ENCODE results near the gene ACER3. TPM values are rescaled to one million over a fixed set of nuclear protein-coding genes. Genes with fewer than 3 reads are reported as not detected.

Gene ACER3
- total RNA-seq, 1 experiment from 2014 or later = 13.9 TPM

DNA sequence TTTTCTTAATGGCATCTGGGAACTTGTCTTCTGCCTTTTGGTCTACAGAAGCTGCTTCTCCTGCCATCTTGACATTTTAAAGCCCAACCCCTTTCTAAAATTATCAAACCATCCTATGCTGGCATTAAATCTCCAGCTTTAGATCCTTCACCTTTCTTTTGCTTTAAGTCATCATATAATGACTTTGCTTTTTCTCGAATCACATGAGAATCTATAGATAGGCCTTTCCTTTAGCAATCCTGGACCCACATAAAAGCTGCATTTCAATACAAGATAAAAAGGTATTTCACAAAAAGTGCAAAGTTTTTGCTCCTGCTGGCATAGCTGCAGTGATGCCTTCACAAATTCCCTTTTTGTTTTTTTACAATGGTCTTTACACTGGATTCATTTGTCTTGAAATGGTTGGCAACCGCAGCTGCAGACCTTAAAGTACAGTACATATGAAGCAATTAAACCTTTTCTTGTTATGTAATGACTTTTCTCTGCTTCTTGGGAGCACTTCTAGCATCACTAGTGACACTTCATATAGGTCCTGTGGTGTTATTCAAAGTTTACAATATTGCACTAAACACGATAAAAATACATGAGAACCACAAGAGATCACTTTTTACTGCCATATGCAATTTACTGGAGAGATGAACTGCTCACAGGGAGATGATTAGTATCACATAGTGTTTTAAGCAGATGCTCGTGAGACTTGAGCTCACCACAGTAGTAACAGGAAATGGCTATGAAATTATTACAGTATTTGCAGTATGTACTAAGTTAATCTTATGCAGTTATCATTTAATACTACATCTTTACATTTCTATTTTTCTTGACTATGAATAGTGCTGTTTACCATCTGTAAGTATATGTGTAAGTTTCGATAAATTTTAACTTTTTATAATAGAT lies 41.6 kb downstream of the ACER3 start:
- Histone ChIP-seq H3K4me1 (replicated peaks) (no peaks in the 10 kb centered on the region), H3K36me3 (no peaks in the 10 kb centered on the region), H3K27ac (no peak overlapping the region), H3K9me3 (replicated peaks) (no peaks in the 10 kb centered on the region), H3K4me3 (no peak overlapping the region), H3K27me3 (replicated peaks) (no peaks in the 10 kb centered on the region)
- DNase-seq (ENCODE audit: low read depth in 1 of 2, low spot score in 2 of 2) = no peak

DNA sequence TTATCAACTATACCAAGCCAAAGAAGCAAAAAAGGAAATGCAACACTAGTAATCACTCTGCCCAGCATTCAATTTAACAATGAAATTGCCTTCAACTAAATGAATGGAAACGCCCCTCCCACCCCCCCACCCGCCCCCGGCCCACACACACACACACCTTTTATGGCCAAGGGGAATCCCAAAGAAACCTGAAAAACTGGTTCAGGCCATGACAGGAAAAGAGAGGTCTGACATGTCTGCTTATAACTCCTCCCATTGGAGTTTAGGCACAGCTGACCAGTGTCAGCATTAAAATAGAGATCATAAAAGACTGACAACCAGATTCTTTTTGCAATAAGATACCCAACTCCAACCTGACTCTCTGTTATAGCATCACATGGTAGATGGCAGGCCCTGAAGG lies 42.6 kb downstream of the ACER3 start:
- H3K4me3 ChIP-seq = no peak overlapping the region
- no peaks in the 10 kb centered on the region for H3K36me3 ChIP-seq
- H3K9me3 ChIP-seq (replicated peaks) = no peaks in the 10 kb centered on the region
- H3K4me1 ChIP-seq (replicated peaks) = no peaks in the 10 kb centered on the region
- no peak overlapping the region for H3K27ac ChIP-seq
- no peaks in the 10 kb centered on the region for H3K27me3 ChIP-seq (replicated peaks)
- no peak for DNase-seq (ENCODE audit: low read depth in 1 of 2, low spot score in 2 of 2)

DNA sequence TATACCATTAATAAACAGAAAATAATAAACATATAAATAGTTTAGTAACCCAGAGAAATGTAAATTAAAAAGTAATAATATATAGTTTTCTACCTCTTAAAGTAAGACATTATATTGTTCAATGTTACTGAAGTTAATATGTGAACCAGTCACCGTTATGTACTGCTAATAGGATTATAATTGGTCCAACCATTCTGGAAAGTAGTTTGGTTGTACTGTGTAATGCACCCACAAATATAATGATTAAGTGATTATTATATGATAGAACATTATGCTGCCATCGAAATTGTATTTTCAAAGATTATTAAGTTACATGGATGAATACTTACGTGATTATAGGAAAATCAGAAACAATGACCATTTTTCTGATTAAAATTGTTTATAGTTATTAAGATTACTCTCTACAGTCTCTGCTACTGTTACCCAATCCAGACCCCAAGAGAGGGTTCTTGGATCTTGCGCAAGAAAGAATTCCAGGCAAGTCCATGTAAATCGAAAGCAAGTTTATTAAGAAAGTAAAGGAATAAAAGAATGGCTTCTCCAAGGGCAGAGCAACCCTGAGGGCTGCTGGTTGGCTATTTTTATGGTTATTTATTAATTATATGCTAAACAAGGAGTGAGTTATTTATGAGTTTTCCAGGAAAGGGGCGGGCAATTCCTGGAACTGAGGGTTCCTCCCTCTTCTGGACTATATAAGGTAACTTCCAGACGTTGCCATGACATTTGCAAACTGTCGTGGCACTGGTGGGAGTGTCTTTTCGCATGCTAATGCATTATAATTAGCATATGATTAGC lies 50.1 kb downstream of the ACER3 start:
- Histone ChIP-seq H3K9me3 (replicated peaks) (no peaks in the 10 kb centered on the region), H3K27ac (no peak overlapping the region), H3K27me3 (replicated peaks) (no peaks in the 10 kb centered on the region), H3K36me3 (no peaks in the 10 kb centered on the region), H3K4me3 (no peak overlapping the region), H3K4me1 (replicated peaks) (no peaks in the 10 kb centered on the region)
- no peak for DNase-seq (ENCODE audit: low read depth in 1 of 2, low spot score in 2 of 2)

DNA sequence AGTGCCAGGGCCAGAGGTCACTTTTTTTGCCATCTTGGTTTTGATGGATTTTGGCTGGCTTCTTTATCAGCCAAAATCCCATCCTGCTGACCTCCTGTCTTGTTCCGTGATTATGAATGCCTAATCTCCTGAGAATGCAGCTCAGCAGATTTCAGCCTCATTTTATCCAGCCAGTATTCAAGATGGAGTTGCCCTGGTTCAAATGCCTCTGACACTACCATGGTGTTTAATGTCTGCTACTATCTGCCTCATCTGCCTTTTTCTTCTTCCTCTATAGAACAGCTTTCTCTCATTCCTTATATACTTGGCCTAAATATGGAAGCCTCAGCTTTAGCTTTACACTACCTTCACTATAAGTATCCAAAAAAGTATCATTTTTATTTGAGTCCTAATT lies 50.7 kb downstream of the ACER3 start:
- Histone ChIP-seq H3K4me1 (replicated peaks) (no peaks in the 10 kb centered on the region), H3K9me3 (replicated peaks) (no peaks in the 10 kb centered on the region), H3K4me3 (no peak overlapping the region), H3K36me3 (no peaks in the 10 kb centered on the region), H3K27ac (no peak overlapping the region), H3K27me3 (replicated peaks) (no peaks in the 10 kb centered on the region)
- DNase-seq (ENCODE audit: low read depth in 1 of 2, low spot score in 2 of 2) = no peak

DNA sequence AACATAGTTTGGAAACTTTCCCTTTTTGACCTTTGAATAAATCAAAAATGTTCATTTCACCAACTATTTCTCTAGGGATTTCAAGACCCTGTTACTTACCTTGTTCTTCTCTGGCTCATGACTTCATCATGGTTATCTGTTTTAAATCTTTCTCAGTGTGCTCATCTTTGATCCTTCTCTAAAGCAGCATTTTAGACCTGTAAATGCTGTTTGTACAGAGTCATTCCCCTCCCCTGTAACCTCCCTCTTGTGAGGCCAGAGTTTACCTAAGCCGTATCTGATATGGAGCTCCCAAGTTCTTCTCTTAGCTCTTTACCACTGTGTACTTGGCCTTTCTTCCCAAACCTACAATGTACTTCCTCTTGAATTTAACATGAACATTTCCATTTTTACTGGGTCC lies 56.0 kb downstream of the ACER3 start:
- Histone ChIP-seq H3K27ac (no peak overlapping the region), H3K4me1 (replicated peaks) (peaks cover 7% of the 10 kb centered on the region), H3K4me3 (no peak overlapping the region), H3K9me3 (replicated peaks) (no peaks in the 10 kb centered on the region), H3K36me3 (no peaks in the 10 kb centered on the region), H3K27me3 (replicated peaks) (no peaks in the 10 kb centered on the region)
- no peak for DNase-seq (ENCODE audit: low read depth in 1 of 2, low spot score in 2 of 2)

DNA sequence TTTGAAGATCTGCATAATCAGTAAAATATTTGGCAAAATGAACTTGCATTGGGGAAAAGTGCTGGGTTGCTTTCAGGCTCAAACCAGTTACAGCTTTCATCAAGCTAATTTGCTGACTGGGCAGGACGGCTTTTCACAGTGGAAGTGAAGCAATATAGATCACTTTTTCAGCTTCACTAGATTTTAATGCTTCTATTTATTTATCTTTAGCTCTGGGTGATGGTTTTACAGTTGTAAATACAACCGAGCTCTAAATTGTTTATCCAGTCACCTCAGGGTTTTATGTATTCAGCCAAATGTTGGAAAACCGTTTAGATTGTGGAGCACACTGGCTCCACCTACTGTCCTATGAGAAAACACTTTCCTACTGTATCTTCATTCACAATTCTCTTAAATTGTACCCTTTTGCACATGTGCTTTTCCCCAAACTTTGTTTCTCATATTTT lies 58.2 kb downstream of the ACER3 start:
- Histone ChIP-seq H3K4me1 (replicated peaks) (peaks cover 7% of the 10 kb centered on the region), H3K36me3 (no peaks in the 10 kb centered on the region), H3K27ac (no peak overlapping the region), H3K9me3 (replicated peaks) (no peaks in the 10 kb centered on the region), H3K27me3 (replicated peaks) (no peaks in the 10 kb centered on the region), H3K4me3 (no peak overlapping the region)
- DNase-seq (ENCODE audit: low read depth in 1 of 2, low spot score in 2 of 2) = peak in 1 of 2 experiments; percentile 21

DNA sequence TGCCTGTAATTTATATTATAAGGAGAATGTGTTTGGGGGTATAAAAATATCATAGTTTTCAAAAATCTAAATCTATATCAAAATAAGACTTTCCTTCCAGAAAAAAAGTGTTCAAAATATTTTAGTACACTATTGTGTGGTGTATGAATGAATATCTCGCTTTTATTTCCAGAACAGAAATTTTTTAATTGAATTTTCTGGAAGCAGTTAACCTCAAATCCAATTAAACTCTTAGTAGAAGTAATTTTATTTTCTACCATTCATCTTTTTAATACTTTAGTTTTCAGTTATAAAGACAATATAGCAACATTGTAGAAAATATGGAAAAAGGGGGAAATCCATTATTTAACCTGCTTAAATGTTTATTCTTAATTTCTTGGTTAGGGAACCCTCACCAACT lies 58.7 kb downstream of the ACER3 start:
- H3K36me3 ChIP-seq = no peaks in the 10 kb centered on the region
- no peak overlapping the region for H3K4me3 ChIP-seq
- no peaks in the 10 kb centered on the region for H3K27me3 ChIP-seq (replicated peaks)
- peaks cover 7% of the 10 kb centered on the region for H3K4me1 ChIP-seq (replicated peaks)
- DNase-seq (ENCODE audit: low read depth in 1 of 2, low spot score in 2 of 2) = no peak
- no peaks in the 10 kb centered on the region for H3K9me3 ChIP-seq (replicated peaks)
- no peak overlapping the region for H3K27ac ChIP-seq

DNA sequence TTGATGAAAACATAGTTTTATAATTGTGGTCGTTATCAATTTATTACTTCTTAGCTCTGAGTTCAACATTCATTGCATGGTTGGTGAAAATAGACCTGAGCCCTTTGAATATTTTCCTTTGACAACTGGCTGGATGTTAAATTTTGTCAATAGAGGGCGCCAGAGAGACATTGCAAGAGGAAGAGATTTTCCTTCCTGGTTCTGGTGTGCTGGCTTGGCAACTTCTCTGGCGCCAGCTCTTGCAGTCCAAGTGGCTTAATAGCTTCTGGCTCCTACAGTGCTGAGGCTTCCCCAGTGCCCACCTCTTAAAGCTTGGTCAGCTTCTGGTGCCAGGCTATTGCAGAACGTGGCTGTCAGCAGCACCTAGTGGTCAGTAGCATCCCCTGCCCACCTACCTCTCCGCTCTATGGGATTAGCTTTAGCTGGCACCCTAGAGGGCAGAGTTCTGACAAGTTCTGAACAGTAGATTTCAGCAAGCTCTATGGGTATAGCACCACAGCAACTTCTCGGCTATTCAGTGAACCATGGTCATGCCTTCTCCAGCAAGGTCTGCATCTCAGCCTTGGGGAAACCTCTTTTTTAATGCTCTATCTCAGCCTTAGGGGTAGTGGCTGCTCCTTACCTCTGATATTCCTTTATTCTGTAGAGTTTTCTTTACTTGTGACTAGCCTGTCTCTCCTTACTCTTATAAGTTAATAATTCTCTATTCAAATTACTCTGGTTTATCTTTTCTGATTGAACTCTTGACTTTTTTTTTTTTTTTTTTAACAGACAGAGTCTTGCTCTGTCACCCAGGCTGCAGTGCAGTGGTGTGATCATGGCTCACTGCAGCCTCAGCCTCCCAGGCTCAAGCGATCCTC lies 59.4 kb downstream of the ACER3 start:
- Histone ChIP-seq H3K36me3 (no peaks in the 10 kb centered on the region), H3K4me1 (replicated peaks) (peaks cover 7% of the 10 kb centered on the region), H3K27me3 (replicated peaks) (no peaks in the 10 kb centered on the region), H3K9me3 (replicated peaks) (no peaks in the 10 kb centered on the region), H3K4me3 (no peak overlapping the region), H3K27ac (no peak overlapping the region)
- peak; percentile 56 to 69 for DNase-seq (ENCODE audit: low read depth in 1 of 2, low spot score in 2 of 2)

DNA sequence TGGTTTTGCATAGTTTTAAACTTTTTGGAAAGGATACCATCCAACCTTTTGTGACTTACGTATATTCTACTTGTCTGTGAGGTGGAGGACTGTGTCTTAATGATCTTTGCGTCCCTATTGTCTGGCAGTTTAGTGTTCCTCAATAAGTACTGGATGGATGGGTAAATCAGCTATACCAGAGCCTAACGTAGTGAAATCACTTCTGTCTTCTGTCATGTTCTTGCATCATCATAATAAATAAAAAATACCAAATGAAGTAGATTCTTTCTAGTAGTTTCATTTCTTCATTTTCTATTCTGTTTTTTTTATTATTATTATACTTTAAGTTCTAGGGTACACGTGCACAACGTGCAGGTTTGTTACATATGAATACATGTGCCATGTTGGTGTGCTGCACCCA lies 66.4 kb downstream of the ACER3 start:
- Histone ChIP-seq H3K4me3 (no peak overlapping the region), H3K36me3 (no peaks in the 10 kb centered on the region), H3K9me3 (replicated peaks) (no peaks in the 10 kb centered on the region), H3K27ac (no peak overlapping the region), H3K4me1 (replicated peaks) (no peaks in the 10 kb centered on the region), H3K27me3 (replicated peaks) (no peaks in the 10 kb centered on the region)
- no peak for DNase-seq (ENCODE audit: low read depth in 1 of 2, low spot score in 2 of 2)

DNA sequence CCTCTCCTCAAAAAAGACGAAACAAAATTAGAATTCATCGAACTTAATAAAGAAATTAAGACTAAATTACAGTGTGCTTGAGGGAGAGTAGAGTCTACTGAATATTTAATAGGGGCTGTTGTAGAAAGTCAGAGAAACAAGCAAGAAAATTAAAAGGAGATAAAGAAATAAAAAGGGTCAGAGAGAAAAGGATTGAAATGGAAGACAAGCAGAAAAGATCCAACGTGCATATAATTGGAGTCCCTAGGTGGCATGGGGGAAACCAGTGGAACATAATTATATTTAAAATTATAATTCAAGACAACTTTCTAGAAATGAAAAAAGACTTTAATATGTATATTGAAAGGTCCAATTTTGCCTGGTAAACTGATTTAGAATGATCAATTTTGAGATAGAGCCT lies 74.3 kb downstream of the ACER3 start:
- no peaks in the 10 kb centered on the region for H3K9me3 ChIP-seq (replicated peaks)
- H3K36me3 ChIP-seq = no peaks in the 10 kb centered on the region
- no peak for DNase-seq (ENCODE audit: low read depth in 1 of 2, low spot score in 2 of 2)
- no peaks in the 10 kb centered on the region for H3K27me3 ChIP-seq (replicated peaks)
- peaks cover 5% of the 10 kb centered on the region; the same call in 1 of the 2 replicates for H3K4me1 ChIP-seq (replicated peaks)
- no peak overlapping the region for H3K4me3 ChIP-seq
- H3K27ac ChIP-seq = no peak overlapping the region

DNA sequence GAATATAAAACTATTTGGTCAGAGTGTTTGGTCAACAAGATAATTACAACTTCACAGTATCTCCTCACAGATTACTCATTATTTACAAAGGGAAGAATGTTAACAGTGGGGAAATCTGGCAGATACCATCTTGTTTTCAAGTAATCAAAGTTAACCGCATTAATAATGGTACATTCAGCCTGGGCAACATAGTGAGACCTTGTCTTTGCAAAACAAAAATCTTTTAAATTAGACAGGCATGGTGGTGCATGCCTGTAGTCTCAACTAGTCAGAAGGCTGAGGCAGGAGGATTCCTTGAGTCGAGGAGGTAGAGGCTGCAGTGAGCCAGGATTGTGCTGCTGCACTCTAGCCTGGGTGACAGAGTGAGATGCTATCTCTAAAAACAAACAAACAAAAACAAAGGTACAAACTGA lies 78.5 kb downstream of the ACER3 start:
- DNase-seq (ENCODE audit: low read depth in 1 of 2, low spot score in 2 of 2) = peak in 1 of 2 experiments; percentile 21
- no peaks in the 10 kb centered on the region for H3K9me3 ChIP-seq (replicated peaks)
- H3K4me3 ChIP-seq = no peak overlapping the region
- H3K36me3 ChIP-seq = no peaks in the 10 kb centered on the region
- H3K27me3 ChIP-seq (replicated peaks) = no peaks in the 10 kb centered on the region
- H3K27ac ChIP-seq = no peak overlapping the region
- peaks cover 5% of the 10 kb centered on the region; the same call in 1 of the 2 replicates for H3K4me1 ChIP-seq (replicated peaks)

DNA sequence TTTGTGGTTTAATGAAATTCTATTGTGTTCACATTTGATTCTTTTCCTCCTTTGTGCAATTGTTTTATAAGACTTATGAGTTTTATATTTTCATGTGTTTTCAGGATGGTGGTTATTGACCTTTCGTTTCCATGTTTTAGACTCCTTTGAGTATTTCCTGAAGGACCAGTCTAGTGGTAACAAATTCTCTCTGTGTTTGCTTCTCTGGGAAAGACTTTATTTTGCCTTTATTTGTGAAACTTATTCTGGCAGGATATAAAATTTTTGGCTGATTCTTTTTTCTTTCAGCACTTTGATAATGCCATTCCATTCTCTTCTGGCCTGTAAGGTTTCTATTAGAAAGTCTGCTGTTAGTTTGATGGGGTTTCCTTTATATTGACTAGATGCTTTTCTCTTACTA lies 83.5 kb downstream of the ACER3 start:
- Histone ChIP-seq H3K4me3 (no peak overlapping the region), H3K36me3 (no peaks in the 10 kb centered on the region), H3K4me1 (replicated peaks) (peaks cover 2% of the 10 kb centered on the region; the same call in 1 of the 2 replicates), H3K27me3 (replicated peaks) (no peaks in the 10 kb centered on the region), H3K9me3 (replicated peaks) (no peaks in the 10 kb centered on the region), H3K27ac (no peak overlapping the region)
- DNase-seq (ENCODE audit: low read depth in 1 of 2, low spot score in 2 of 2) = no peak

DNA sequence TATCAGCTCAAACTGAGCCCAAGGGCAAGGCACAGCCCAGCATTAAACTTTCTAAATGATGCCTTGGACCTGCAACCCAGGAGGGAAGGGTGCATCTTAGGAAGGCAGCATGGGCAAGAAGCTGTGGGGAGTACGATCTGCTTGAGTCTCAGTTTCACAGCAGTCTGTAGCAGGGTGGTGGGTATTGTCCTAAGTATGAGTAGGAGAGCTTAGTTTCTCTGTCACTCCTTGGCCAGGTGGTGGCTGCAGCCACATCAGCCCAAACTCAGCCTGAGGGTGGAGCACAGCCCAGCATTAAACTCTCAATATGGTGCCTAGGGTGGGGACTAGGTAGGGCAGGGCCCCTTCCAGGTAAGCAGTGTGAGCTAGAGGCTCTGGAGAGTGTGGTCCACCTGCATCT lies 85.5 kb downstream of the ACER3 start:
- no peak for DNase-seq (ENCODE audit: low read depth in 1 of 2, low spot score in 2 of 2)
- H3K27ac ChIP-seq = no peak overlapping the region
- H3K4me1 ChIP-seq (replicated peaks) = no peaks in the 10 kb centered on the region
- H3K4me3 ChIP-seq = no peak overlapping the region
- no peaks in the 10 kb centered on the region for H3K36me3 ChIP-seq
- no peaks in the 10 kb centered on the region for H3K9me3 ChIP-seq (replicated peaks)
- H3K27me3 ChIP-seq (replicated peaks) = no peaks in the 10 kb centered on the region

Data from SJSA1 (cell line).